ENCODE results near the gene UCP3. TPM values are rescaled to one million over a fixed set of nuclear protein-coding genes. Genes with fewer than 3 reads are reported as not detected.

The UCP3 gene
- total RNA-seq, 1 donor from 2014 or later, result 2.0 TPM

DNA sequence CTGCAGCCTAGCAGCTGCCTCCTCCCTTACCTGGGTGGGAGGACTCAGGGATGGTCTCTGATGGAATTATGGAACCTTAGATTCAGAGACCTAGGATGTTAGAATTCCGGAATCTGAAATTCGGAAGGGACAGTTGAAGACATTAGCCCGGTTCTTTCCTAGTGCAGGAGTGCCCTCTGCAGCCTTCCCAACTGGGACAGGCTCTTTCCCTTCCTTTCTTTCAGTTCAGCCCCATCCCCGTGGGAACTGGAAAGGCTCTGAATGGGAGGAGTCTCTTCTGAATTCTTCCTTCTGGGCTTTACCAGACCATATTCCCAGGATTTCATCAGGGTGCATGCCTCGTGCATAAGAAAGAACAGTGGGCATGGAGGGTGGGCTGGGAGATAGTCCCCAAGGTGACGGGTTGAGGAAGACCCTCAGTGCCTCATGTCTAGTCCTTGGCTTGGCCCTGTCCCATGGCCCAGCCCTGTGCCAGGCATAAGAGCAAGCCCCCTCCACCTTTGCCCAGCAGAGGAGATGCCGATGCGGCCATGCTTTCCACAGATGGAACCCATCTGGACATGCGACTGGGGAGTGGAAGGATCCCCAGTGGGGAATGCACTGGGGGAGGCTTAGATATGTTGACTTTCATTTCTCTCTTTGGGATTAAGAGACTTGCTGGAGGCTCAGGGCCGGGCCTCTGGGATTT, 43.7 kb downstream of the UCP3 start:
- peak overlapping the region; percentile 57 for H3K4me3 Mint-ChIP-seq (ENCODE audit: unreplicated experiment)
- Histone ChIP-seq H3K4me3 (ENCODE audit: insufficient read depth, low read depth, low read length) (no peak overlapping the region), H3K79me2 (ENCODE audit: insufficient read depth, low read length) (no peaks in the 10 kb centered on the region), H3K27ac (ENCODE audit: low read depth, low read length) (no peak overlapping the region), H3K4me1 (ENCODE audit: insufficient read depth, low read length) (no peaks in the 10 kb centered on the region), H3K9ac (ENCODE audit: low read length) (no peak overlapping the region), H2AFZ (ENCODE audit: low read depth, low read length) (no peak overlapping the region), H3K9me3 (ENCODE audit: insufficient read depth, low read depth, low read length) (no peaks in the 10 kb centered on the region), H3K27me3 (ENCODE audit: insufficient read depth, low read length) (no peaks in the 10 kb centered on the region), H4K20me1 (ENCODE audit: insufficient read depth, low read length) (no peaks in the 10 kb centered on the region), H3K36me3 (ENCODE audit: insufficient read depth, low read length) (no peaks in the 10 kb centered on the region), H3K4me2 (ENCODE audit: low read length) (peak overlapping the region; percentile 65)
- peaks cover 5% of the 10 kb centered on the region for H3K4me1 Mint-ChIP-seq (ENCODE audit: low read depth, unreplicated experiment)
- TF ChIP-seq, protein P1, sequence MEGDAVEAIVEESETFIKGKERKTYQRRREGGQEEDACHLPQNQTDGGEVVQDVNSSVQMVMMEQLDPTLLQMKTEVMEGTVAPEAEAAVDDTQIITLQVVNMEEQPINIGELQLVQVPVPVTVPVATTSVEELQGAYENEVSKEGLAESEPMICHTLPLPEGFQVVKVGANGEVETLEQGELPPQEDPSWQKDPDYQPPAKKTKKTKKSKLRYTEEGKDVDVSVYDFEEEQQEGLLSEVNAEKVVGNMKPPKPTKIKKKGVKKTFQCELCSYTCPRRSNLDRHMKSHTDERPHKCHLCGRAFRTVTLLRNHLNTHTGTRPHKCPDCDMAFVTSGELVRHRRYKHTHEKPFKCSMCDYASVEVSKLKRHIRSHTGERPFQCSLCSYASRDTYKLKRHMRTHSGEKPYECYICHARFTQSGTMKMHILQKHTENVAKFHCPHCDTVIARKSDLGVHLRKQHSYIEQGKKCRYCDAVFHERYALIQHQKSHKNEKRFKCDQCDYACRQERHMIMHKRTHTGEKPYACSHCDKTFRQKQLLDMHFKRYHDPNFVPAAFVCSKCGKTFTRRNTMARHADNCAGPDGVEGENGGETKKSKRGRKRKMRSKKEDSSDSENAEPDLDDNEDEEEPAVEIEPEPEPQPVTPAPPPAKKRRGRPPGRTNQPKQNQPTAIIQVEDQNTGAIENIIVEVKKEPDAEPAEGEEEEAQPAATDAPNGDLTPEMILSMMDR (IDR thresholded peaks at IDR 0.05; ENCODE audit: insufficient read depth, low read depth, low read length), result no peak
- no peak for FAIRE-seq
- H3K36me3 Mint-ChIP-seq (ENCODE audit: low read depth, unreplicated experiment), result no peaks in the 10 kb centered on the region
- no peak overlapping the region for H3K27ac Mint-ChIP-seq (ENCODE audit: unreplicated experiment)
- no peak for DNase-seq (ENCODE audit: low read depth)
- no peaks in the 10 kb centered on the region for H3K9me3 Mint-ChIP-seq (ENCODE audit: unreplicated experiment)
- H3K27me3 Mint-ChIP-seq (ENCODE audit: low read depth, unreplicated experiment), result no peaks in the 10 kb centered on the region

DNA sequence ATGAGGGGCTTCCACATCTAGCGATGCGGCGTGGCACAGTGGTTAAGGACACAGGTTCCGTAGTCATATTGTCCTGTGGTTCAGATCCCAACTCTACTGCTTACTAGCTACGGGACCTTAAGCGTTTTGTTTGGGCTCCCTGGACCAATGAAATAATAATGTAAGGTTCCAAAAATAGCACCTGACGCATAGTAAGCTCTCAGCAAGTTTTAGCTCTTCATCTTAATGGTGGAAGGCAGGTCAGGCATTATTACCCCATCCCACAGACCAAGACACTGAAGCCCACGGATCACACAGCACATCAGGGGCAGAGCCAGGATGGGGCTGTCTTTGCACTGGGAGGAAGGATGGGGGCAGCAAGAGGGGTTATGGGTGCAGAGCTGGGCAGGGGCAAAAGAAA, 45.0 kb downstream of the UCP3 start:
- peaks cover 5% of the 10 kb centered on the region for H3K4me1 Mint-ChIP-seq (ENCODE audit: low read depth, unreplicated experiment)
- H3K36me3 Mint-ChIP-seq (ENCODE audit: low read depth, unreplicated experiment), result no peaks in the 10 kb centered on the region
- peak overlapping the region; percentile 72 for H3K27ac Mint-ChIP-seq (ENCODE audit: unreplicated experiment)
- Histone ChIP-seq H3K9ac (ENCODE audit: low read length) (no peak overlapping the region), H3K27ac (ENCODE audit: low read depth, low read length) (no peak overlapping the region), H3K79me2 (ENCODE audit: insufficient read depth, low read length) (no peaks in the 10 kb centered on the region), H3K4me1 (ENCODE audit: insufficient read depth, low read length) (no peaks in the 10 kb centered on the region), H3K27me3 (ENCODE audit: insufficient read depth, low read length) (no peaks in the 10 kb centered on the region), H4K20me1 (ENCODE audit: insufficient read depth, low read length) (no peaks in the 10 kb centered on the region), H2AFZ (ENCODE audit: low read depth, low read length) (peak overlapping the region; percentile 18), H3K9me3 (ENCODE audit: insufficient read depth, low read depth, low read length) (no peaks in the 10 kb centered on the region), H3K4me3 (ENCODE audit: insufficient read depth, low read depth, low read length) (no peak overlapping the region), H3K36me3 (ENCODE audit: insufficient read depth, low read length) (no peaks in the 10 kb centered on the region), H3K4me2 (ENCODE audit: low read length) (no peak overlapping the region)
- FAIRE-seq (no peak), DNase-seq (ENCODE audit: low read depth) (no peak)
- H3K27me3 Mint-ChIP-seq (ENCODE audit: low read depth, unreplicated experiment), result no peaks in the 10 kb centered on the region
- H3K4me3 Mint-ChIP-seq (ENCODE audit: unreplicated experiment), result no peak overlapping the region
- no peaks in the 10 kb centered on the region for H3K9me3 Mint-ChIP-seq (ENCODE audit: unreplicated experiment)
- TF ChIP-seq, protein P1 (IDR thresholded peaks at IDR 0.05; ENCODE audit: insufficient read depth, low read depth, low read length), result no peak
- TF ChIP-seq EZH2 (IDR thresholded peaks at IDR 0.05; ENCODE audit: insufficient read depth, low read length), result no peak

DNA sequence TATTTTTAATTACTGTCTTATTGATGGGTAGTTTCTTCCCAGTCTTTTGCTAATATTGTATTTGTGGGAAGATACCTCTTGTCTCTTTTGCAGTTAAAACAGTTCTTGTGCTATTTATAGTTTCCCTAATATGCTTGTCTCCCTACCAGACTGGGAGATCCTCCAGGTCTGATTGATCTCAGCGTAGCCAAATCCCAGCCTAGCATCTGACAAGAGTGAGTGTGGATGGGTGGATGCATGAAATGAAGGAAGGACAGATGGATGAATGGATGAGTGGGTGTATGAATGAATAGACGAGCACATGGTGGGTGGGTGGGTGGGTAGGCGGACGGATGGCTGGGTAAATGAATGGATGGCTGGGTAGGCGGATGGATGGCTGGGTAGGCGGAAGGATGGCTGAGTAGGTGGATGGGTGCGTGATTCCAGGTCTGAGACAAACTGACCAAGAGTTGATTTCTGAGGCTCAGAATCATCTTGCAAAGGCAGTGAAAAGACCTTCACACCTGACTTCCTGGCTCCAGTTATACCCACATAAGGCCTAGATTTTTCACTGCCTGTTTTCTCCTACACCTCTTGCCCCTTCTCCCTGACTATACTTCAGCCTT, 46.7 kb downstream of the UCP3 start:
- no peak overlapping the region for H3K9ac ChIP-seq (ENCODE audit: low read length)
- no peak overlapping the region for H3K4me2 ChIP-seq (ENCODE audit: low read length)
- no peaks in the 10 kb centered on the region for H3K4me1 ChIP-seq (ENCODE audit: insufficient read depth, low read length)
- H3K79me2 ChIP-seq (ENCODE audit: insufficient read depth, low read length), result no peaks in the 10 kb centered on the region
- H3K9me3 ChIP-seq (ENCODE audit: insufficient read depth, low read depth, low read length), result no peaks in the 10 kb centered on the region
- no peaks in the 10 kb centered on the region for H3K9me3 Mint-ChIP-seq (ENCODE audit: unreplicated experiment)
- no peaks in the 10 kb centered on the region for H3K36me3 Mint-ChIP-seq (ENCODE audit: low read depth, unreplicated experiment)
- H3K27me3 ChIP-seq (ENCODE audit: insufficient read depth, low read length), result no peaks in the 10 kb centered on the region
- no peak for DNase-seq (ENCODE audit: low read depth)
- H3K27ac Mint-ChIP-seq (ENCODE audit: unreplicated experiment), result peak overlapping the region; percentile 50
- no peaks in the 10 kb centered on the region for H3K36me3 ChIP-seq (ENCODE audit: insufficient read depth, low read length)
- H3K4me3 ChIP-seq (ENCODE audit: insufficient read depth, low read depth, low read length), result no peak overlapping the region
- FAIRE-seq, result no peak
- TF ChIP-seq EZH2 (IDR thresholded peaks at IDR 0.05; ENCODE audit: insufficient read depth, low read length), result no peak
- TF ChIP-seq, protein P1 (IDR thresholded peaks at IDR 0.05; ENCODE audit: insufficient read depth, low read depth, low read length), result no peak
- H3K27ac ChIP-seq (ENCODE audit: low read depth, low read length), result no peak overlapping the region
- peaks cover 12% of the 10 kb centered on the region for H3K4me1 Mint-ChIP-seq (ENCODE audit: low read depth, unreplicated experiment)
- no peaks in the 10 kb centered on the region for H4K20me1 ChIP-seq (ENCODE audit: insufficient read depth, low read length)
- H2AFZ ChIP-seq (ENCODE audit: low read depth, low read length), result no peak overlapping the region
- no peak overlapping the region for H3K4me3 Mint-ChIP-seq (ENCODE audit: unreplicated experiment)
- peaks cover 10% of the 10 kb centered on the region for H3K27me3 Mint-ChIP-seq (ENCODE audit: low read depth, unreplicated experiment)
